Lung (tissue), 12 donors: ENCODE data around the gene GUCA2A. TPM values are rescaled to one million over a fixed set of nuclear protein-coding genes. Genes with fewer than 3 reads are reported as not detected.

ENCODE experiments used
- ATAC-seq: fragments of 200-7000 bp; cut with Tn5 transposase; one replicate; pipeline ENCODE4 v1.9.1; 2020; ENCODE audit warnings: moderate number of reproducible peaks; ENCODE audit not compliant: insufficient read depth, low FRiP score
- DNase-seq, 3 donors: peaks; one replicate each; pipeline ENCODE4 v3.0.0-alpha.2; 2013 to 2017
- H3K27ac ChIP-seq, 2 donors: one replicate each; pipeline ENCODE4 v1.5.1; 2013; ENCODE audit warnings: mild to moderate bottlenecking in 2 of 2, moderate library complexity in 2 of 2, control low read depth in 1 of 2, inconsistent platforms in 1 of 2, low read depth in 1 of 2, low read length in 1 of 2
- H3K27me3 ChIP-seq, 3 donors: one replicate each; pipeline ENCODE4 v1.5.1; 2013; ENCODE audit warnings: low read length in 2 of 3; ENCODE audit not compliant: control insufficient read depth in 3 of 3, insufficient read depth in 3 of 3
- H3K36me3 ChIP-seq, 4 donors: one replicate each; pipeline ENCODE4 v1.5.1; 2013; ENCODE audit warnings: low read length in 4 of 4, mild to moderate bottlenecking in 1 of 4, moderate library complexity in 1 of 4; ENCODE audit not compliant: control insufficient read depth in 4 of 4, insufficient read depth in 4 of 4
- H3K4me1 ChIP-seq, 5 donors: one replicate each; pipeline ENCODE4 v1.5.1; 2013; ENCODE audit warnings: low read length in 5 of 5, mild to moderate bottlenecking in 2 of 5, moderate library complexity in 1 of 5; ENCODE audit not compliant: control insufficient read depth in 5 of 5, insufficient read depth in 5 of 5
- H3K4me3 ChIP-seq: one replicate; pipeline ENCODE4 v1.5.1; 2013; ENCODE audit warnings: mild to moderate bottlenecking, control low read depth, moderate library complexity
- H3K9ac ChIP-seq, 2 donors: one replicate each; pipeline ENCODE4 v1.5.1; 2013; ENCODE audit warnings: low read length in 2 of 2, control low read depth in 1 of 2; ENCODE audit not compliant: insufficient read depth in 1 of 2
- H3K9me3 ChIP-seq, 4 donors: one replicate each; pipeline ENCODE4 v1.5.1; 2013; ENCODE audit warnings: low read length in 3 of 4, mild to moderate bottlenecking in 1 of 4, moderate library complexity in 1 of 4; ENCODE audit not compliant: control insufficient read depth in 4 of 4, insufficient read depth in 3 of 4
- WGBS, 2 donors: extraction: QIAGEN DNeasy Blood & Tissue Kit; methylation state at CpG; one replicate each; pipeline ENCODE4 v1.1.7; 2013; 5-methylcytosine and 5-hydroxymethylcytosine counted together
- polyA plus RNA-seq, 2 donors: library from polyadenylated mRNA; stranded (reverse); fragments of 200-250 nt; gene quantifications; one replicate each; pipeline ENCODE4 v1.2.1, GENCODE V29; 2013
- total RNA-seq, 2 donors: library from RNA; depleted of rRNA in 1 of 2; stranded (reverse); fragments of >200 nt in 1 of 2; gene quantifications; one replicate each; pipeline ENCODE4 v1.2.1, GENCODE V29; 2014 to 2021
- TF ChIP-seq, protein P1 (sequence below): IDR thresholded peaks from 2 replicates; pipeline ENCODE4 v1.5.1; 2012; ENCODE audit warnings: mild to moderate bottlenecking; ENCODE audit errors: control extremely low read depth, extremely low read depth
- donor health status: control.
- donor health status: control.
- donor health status: Bipolar disorder and iron deficiency.
- donor health status: healthy.
- donor health status: DM: yes; HTN: yes; CAD: no.

Gene GUCA2A
- total and polyA plus RNA-seq, 4 donors = 0.28 to 0.29 TPM; not detected in 2

DNA sequence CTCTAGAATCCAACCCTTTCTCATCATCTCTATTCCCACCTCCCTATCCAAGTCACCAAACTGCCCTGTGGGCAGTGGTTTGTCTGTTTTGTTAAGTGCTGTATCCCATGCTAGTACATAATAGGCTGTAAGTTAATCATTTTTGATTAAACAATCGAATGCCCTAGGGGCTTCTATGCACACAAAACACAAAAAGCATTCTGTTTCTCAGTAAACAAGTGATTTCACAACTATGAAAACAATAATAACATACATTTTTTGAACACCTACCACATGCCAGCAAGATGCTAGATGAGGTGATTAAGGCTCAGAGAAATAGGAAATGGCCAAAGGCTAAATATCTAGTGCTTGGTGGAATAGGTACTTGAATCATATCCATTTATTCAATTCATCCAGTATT, 16.4 kb downstream of the GUCA2A start:
- DNase-seq (no peak), ATAC-seq (no peak)
- TF ChIP-seq, protein P1, sequence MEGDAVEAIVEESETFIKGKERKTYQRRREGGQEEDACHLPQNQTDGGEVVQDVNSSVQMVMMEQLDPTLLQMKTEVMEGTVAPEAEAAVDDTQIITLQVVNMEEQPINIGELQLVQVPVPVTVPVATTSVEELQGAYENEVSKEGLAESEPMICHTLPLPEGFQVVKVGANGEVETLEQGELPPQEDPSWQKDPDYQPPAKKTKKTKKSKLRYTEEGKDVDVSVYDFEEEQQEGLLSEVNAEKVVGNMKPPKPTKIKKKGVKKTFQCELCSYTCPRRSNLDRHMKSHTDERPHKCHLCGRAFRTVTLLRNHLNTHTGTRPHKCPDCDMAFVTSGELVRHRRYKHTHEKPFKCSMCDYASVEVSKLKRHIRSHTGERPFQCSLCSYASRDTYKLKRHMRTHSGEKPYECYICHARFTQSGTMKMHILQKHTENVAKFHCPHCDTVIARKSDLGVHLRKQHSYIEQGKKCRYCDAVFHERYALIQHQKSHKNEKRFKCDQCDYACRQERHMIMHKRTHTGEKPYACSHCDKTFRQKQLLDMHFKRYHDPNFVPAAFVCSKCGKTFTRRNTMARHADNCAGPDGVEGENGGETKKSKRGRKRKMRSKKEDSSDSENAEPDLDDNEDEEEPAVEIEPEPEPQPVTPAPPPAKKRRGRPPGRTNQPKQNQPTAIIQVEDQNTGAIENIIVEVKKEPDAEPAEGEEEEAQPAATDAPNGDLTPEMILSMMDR = no peak
- H3K4me1 ChIP-seq = peaks cover 0 to 3% (median 0%) of the 10 kb centered on the region in 5 donors
- H3K36me3 ChIP-seq = no peaks in the 10 kb centered on the region
- peaks cover 0 to 9% (median 2%) of the 10 kb centered on the region in 3 donors for H3K27me3 ChIP-seq
- WGBS, 2 donors = 79 to 84% methylated on average over 1 of the region's 1 CpG
- H3K9ac ChIP-seq = no peak overlapping the region
- H3K27ac ChIP-seq = no peak overlapping the region
- H3K9me3 ChIP-seq = no peaks in the 10 kb centered on the region
- H3K4me3 ChIP-seq = no peak overlapping the region

DNA sequence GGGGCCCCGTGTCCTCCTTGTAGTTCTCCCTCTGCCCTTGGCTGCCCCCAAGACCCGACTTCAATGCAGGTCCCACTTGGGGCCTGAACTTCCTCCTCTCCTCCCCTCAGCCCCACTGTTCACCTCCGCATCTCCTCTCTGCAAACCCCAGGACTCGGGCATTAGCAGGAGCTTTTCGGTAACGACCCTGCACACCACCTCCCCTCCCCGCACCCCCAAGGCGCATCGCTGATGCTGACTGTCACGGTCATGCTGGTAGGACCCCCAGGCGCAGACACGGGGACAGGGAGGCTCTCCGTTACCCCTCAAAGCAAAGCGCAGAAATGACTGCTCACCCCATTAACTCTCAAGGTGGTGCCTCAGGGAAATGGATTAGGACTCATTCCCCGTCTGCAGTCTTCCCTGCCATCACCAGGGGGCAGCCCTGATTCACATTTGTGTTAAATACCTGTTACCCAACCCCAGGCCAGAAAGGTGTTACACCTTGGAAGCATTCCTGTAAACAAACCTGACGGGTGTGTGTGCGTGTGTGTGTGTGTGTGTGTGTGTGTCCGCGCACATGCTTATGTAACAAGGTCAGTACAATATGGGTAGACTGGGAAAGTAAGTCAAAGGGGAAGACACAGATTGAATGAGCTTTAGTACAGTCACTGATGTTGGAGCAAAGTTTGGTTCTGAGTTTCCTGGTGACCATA, 17.8 kb downstream of the GUCA2A start:
- Histone ChIP-seq H3K9me3 (no peaks in the 10 kb centered on the region), H3K27ac (no peak overlapping the region), H3K4me3 (no peak overlapping the region), H3K27me3 (peaks cover 0 to 9% (median 2%) of the 10 kb centered on the region in 3 donors), H3K4me1 (peaks cover 0 to 3% (median 0%) of the 10 kb centered on the region in 5 donors), H3K9ac (no peak overlapping the region), H3K36me3 (no peaks in the 10 kb centered on the region)
- TF ChIP-seq, protein P1 = peak; percentile 86
- DNase-seq (peak; percentile 70 to 79 (median 75)), ATAC-seq (peak; percentile 79)
- 19 to 29% methylated on average over 19 of the region's 19 CpGs for WGBS, 2 donors

DNA sequence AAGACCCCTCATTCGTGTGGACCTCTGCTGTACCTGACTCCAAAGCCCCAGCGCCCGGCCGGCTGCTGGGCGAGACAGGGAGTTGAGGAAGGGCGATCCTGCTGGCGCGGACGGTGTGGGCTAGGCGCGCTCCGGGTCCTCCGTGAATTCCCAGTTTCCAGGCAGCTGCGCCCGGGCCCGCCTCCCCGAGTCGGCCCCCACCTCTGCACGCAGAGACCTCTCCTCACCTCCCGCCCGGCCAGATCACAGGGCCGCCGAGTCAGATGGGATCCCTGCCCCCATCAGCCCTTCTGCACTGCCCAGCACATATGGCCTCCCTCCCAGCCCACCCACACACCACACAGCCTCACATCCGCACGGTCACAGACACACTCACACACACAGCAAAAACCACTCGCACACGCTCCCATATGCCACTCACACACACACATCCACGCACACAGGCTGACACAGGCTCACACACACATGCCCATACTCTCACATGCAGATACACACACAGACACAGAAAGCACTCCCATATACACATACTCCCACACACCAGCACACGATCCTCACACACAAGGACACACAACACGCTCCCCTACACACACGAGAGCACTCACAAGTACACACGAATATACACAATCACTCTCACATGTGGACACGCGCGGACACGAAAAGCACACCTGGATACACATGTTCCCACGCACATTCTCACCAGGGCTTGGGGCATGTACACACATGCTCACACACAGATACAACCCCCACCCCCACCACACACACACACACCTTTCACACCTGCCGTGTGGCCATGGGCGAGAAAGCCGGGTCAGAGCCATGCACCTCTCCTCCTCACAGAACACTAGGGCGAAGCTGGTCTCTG, 18.6 kb downstream of the GUCA2A start:
- ATAC-seq (no peak), DNase-seq (peak in 1 of 3 donors; percentile 38)
- Histone ChIP-seq H3K4me1 (peaks cover 0 to 3% (median 0%) of the 10 kb centered on the region in 5 donors), H3K36me3 (no peaks in the 10 kb centered on the region), H3K4me3 (no peak overlapping the region), H3K27me3 (peaks cover 0 to 9% (median 2%) of the 10 kb centered on the region in 3 donors), H3K9me3 (no peaks in the 10 kb centered on the region), H3K27ac (no peak overlapping the region), H3K9ac (no peak overlapping the region)
- TF ChIP-seq, protein P1 = no peak
- 63 to 64% methylated on average over 41 of the region's 41 CpGs for WGBS, 2 donors
